ENCODE measurements around the gene NPIPA1. TPM values are rescaled to one million over a fixed set of nuclear protein-coding genes. Genes with fewer than 3 reads are reported as not detected.
"Not testable (repeated sequence)": the region's sequence is repeated elsewhere in the genome, so short reads cannot be mapped to it uniquely, and the experiment has no call there.

The NPIPA1 gene
- total RNA-seq (10 to 100 TPM; 24.7 to 54.2 (median 40.7) TPM), polyA plus RNA-seq (10 to 100 TPM; 32.2 to 65.3 TPM)
- long read RNA-seq, donor 1, partial matches to known transcripts: 2 of 7 reads
- long read RNA-seq, donor 1, other reads (novel, unspliced or antisense): 4 of 7 reads
- long read RNA-seq, donor 2, partial matches to known transcripts: 4 of 12 reads
- long read RNA-seq, donor 2, other reads (novel, unspliced or antisense): 8 of 12 reads
- long read RNA-seq, donor 3, partial matches to known transcripts: 0 of 4 reads
- long read RNA-seq, donor 3, other reads (novel, unspliced or antisense): 4 of 4 reads

GRCh38 chr16:14937143-14937542 lies at the start of gene NPIPA1:
TSS of gene NPIPA1 (plus strand) at chr16:14937443. CDS start at chr16:14937443, 0 bp downstream.
- H3K4me1 ChIP-seq; H3K36me3 ChIP-seq; ATAC-seq; H3K27me3 ChIP-seq; H3K27ac ChIP-seq; intact Hi-C loops (cut with DNase I); DNase-seq; H3K9me3 ChIP-seq; H3K4me3 ChIP-seq: not testable (repeated sequence)
- WGBS, 4 donors: no CpG with 5 or more reads among the region's 4 CpGs

GRCh38 chr16:14892111-14892510 lies 45.1 kb upstream of the NPIPA1 start:
- H3K4me3 ChIP-seq; H3K27me3 ChIP-seq; H3K27ac ChIP-seq; H3K9me3 ChIP-seq; intact Hi-C loops (cut with DNase I); ATAC-seq; H3K36me3 ChIP-seq; DNase-seq; H3K4me1 ChIP-seq: not testable (repeated sequence)
- 73 to 91% (median 84%) methylated on average over 4 of the region's 6 CpGs for WGBS, 4 donors

GRCh38 chr16:14895382-14895781 lies 41.9 kb upstream of the NPIPA1 start:
- H3K27me3 ChIP-seq; H3K27ac ChIP-seq; H3K9me3 ChIP-seq; H3K4me3 ChIP-seq; H3K36me3 ChIP-seq; intact Hi-C loops (cut with DNase I); ATAC-seq; H3K4me1 ChIP-seq: not testable (repeated sequence)
- WGBS, 4 donors: 82 to 96% (median 87%) methylated on average over 7 to 10 of the region's 14 CpGs
- DNase-seq: peak in 1 of 5 donors; percentile 30

- H3K36me3 ChIP-seq; intact Hi-C loops (cut with DNase I); ATAC-seq; H3K27ac ChIP-seq; H3K27me3 ChIP-seq; H3K4me3 ChIP-seq; H3K9me3 ChIP-seq; H3K4me1 ChIP-seq: not testable (repeated sequence)
- peak in 1 of 5 donors; percentile 51 for DNase-seq
- 75 to 88% (median 80%) methylated on average over 7 to 8 of the region's 9 CpGs for WGBS, 4 donors
Observed at GRCh38 chr16:14896023-14896422, 41.2 kb upstream of the NPIPA1 start.

GRCh38 chr16:14897006-14897664 lies 40.1 kb upstream of the NPIPA1 start:
- H3K27ac ChIP-seq; H3K27me3 ChIP-seq; intact Hi-C loops (cut with DNase I); H3K36me3 ChIP-seq; DNase-seq; H3K4me1 ChIP-seq; H3K9me3 ChIP-seq; H3K4me3 ChIP-seq: not testable (repeated sequence)
- 62 to 75% (median 68%) methylated on average over 2 to 3 of the region's 12 CpGs for WGBS, 4 donors
- TF ChIP-seq CTCF (IDR thresholded peaks at IDR 0.05): peak in 11 of 12 donors; percentile 16 to 46 (median 30)
- peak in 3 of 4 donors; percentile 53 to 72 (median 66) for ATAC-seq

- H3K27me3 ChIP-seq; H3K36me3 ChIP-seq; H3K4me3 ChIP-seq; intact Hi-C loops (cut with DNase I); H3K27ac ChIP-seq; H3K9me3 ChIP-seq; ATAC-seq; H3K4me1 ChIP-seq: not testable (repeated sequence)
- DNase-seq: peak in 1 of 5 donors; percentile 1
- 82 to 99% (median 95%) methylated on average over 3 to 4 of the region's 4 CpGs for WGBS, 4 donors
Observed at GRCh38 chr16:14898162-14898561, 39.1 kb upstream of the NPIPA1 start.

GRCh38 chr16:14903191-14903957 lies 33.9 kb upstream of the NPIPA1 start:
- DNase-seq; H3K9me3 ChIP-seq; intact Hi-C loops (cut with DNase I); H3K27me3 ChIP-seq; H3K4me3 ChIP-seq; H3K4me1 ChIP-seq; H3K27ac ChIP-seq; H3K36me3 ChIP-seq: not testable (repeated sequence)
- ATAC-seq: peak in 1 of 4 donors; percentile 51
- WGBS, 4 donors: 75 to 88% (median 84%) methylated on average over 5 to 6 of the region's 8 CpGs

GRCh38 chr16:14909744-14910143 lies 27.5 kb upstream of the NPIPA1 start:
- H3K27ac ChIP-seq; intact Hi-C loops (cut with DNase I); H3K36me3 ChIP-seq; DNase-seq; H3K27me3 ChIP-seq; H3K9me3 ChIP-seq; H3K4me1 ChIP-seq; H3K4me3 ChIP-seq: not testable (repeated sequence)
- WGBS, 4 donors: no CpG with 5 or more reads among the region's 4 CpGs
- peak; percentile 32 to 81 (median 50) for ATAC-seq

GRCh38 chr16:14910833-14911629 lies 26.2 kb upstream of the NPIPA1 start:
- H3K36me3 ChIP-seq; H3K4me1 ChIP-seq; H3K27me3 ChIP-seq; DNase-seq; H3K9me3 ChIP-seq; H3K4me3 ChIP-seq; H3K27ac ChIP-seq; intact Hi-C loops (cut with DNase I): not testable (repeated sequence)
- peak; percentile 89 to 93 (median 92) for ATAC-seq
- no CpG with 5 or more reads among the region's 85 CpGs for WGBS, 4 donors

Measured in heart left ventricle (tissue), 16 donors.